GM18507 (cell line): ENCODE results near the gene TMEM151B.
"Not testable (repeated sequence)": the region's sequence is repeated elsewhere in the genome, so short reads cannot be mapped to it uniquely, and the experiment has no call there.

Experiments used
- DNase-seq: peaks from one replicate; pipeline ENCODE4 v3.0.0; 2011; ENCODE audit warnings: low read depth; ENCODE audit not compliant: insufficient read length; ENCODE audit errors: extremely low spot score
- FAIRE-seq: peaks from 2 replicates; lab custom pipeline; 2011; peaks lifted over from hg19 to GRCh38; lab: Jason Lieb, UNC

The TMEM151B gene

DNA sequence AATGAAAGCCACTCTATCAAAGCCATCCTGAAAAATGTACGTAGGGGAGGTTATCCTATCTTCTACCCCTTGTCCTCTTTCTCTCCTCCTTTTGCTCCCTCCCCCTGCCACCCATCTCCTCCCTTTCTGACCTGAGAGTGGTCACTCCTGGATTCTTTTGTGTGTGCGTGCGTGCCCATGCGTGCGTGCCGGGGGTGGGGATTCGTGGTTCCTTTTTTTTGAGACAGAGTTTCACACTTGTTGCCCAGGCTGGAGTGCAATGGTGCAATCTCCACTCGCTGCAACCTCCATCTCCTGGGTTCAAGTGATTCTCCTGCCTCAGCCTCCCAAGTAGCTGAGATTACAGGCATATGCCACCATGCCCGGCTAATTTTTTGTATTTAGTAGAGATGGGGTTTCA is 38.8 kb upstream of the TMEM151B start:
- not testable (repeated sequence) for DNase-seq, FAIRE-seq

- FAIRE-seq (no peak), DNase-seq (no peak)
Measured at GRCh38 chr6:44232676-44233566, 37.3 kb upstream of the TMEM151B start.

DNA sequence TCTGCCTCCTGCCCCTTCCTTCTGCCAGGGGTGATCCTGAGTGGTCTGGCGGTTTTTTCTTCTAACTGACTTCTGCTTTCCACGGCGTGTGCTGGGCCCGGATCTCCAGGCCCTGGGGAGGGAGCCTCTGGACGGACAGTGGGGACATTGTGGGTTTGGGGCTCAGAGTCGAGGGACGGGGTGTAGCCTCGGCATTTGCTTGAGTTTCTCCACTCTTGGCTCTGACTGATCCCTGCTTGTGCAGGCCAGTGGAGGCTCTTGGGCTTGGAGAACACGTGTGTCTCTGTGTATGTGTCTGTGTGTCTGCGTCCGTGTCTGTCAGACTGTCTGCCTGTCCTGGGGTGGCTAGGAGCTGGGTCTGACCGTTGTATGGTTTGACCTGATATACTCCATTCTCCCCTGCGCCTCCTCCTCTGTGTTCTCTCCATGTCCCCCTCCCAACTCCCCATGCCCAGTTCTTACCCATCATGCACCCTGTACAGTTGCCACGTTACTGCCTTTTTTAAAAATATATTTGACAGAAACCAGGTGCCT is 36.6 kb upstream of the TMEM151B start:
- DNase-seq (no peak), FAIRE-seq (no peak)

- no peak for FAIRE-seq
- DNase-seq: no peak
Measured at GRCh38 chr6:44234101-44235025, 35.9 kb upstream of the TMEM151B start.

GRCh38 chr6:44235269-44235668 is 35.0 kb upstream of the TMEM151B start:
- DNase-seq (no peak), FAIRE-seq (no peak)

- DNase-seq: no peak
- no peak for FAIRE-seq
Measured at GRCh38 chr6:44235891-44236516, 34.2 kb upstream of the TMEM151B start.

DNA sequence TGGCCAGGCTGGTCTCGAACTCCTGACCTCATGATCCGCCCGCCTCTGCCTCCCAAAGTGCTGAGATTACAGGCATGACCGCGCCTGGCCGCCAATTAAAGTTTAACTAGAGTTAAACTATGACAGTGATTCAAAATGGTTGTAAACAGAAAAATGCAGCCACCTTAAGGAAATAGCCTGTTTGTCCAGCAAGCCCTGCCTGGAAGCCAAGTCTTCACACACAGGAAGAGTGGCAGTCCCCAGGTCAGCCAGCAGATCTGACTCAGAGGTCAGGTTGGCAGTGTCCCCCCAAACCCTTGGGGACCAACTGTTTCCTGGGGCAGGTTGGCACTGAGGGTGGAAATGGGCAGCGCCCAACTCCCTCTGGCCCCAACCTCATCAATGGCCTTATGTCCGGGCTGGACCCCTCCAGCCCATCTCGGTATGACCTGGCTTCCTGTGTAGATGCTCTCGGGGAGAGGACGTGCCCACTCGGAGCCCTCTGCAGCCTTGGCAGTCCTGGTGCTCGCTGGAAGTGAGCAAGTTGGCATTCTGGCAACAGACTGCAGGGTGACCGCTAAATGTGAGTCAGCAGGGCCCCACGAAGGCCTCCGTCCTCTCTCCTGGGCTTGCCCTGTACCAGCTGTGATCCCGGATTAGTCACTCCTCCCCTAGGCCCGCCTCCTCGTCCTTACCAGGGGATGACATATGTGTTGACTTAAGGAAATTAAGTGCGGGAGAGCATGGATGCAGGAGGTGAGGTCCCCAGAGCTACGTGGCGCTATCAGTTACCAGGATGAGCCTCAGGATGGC is 33.0 kb upstream of the TMEM151B start:
- DNase-seq: no peak
- peak; percentile 87 for FAIRE-seq

- FAIRE-seq: peak; percentile 29
- peak; percentile 73 for DNase-seq
Measured at GRCh38 chr6:44237813-44238433, 32.3 kb upstream of the TMEM151B start.

- DNase-seq (no peak), FAIRE-seq (no peak)
Measured at GRCh38 chr6:44238687-44239350, 31.4 kb upstream of the TMEM151B start.

DNA sequence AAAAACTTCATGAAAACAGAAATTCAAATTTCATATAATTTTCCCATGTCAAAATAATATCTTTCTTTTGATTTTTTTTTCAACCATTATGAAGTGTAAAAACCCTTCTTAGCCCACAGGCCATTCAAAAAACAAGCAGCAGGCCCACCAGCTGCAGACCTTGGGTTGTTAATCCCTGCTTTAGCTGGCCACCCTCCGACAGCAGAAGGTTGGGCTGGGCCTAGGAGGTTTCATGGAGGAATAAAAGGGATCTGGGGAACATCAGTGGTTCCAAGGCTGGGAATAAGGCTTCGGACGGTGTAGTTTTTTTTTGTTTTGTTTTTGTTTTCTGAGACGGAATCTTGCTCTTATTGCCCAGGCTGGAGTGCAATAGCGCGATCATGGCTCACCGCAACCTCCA is 26.9 kb upstream of the TMEM151B start:
- no peak for DNase-seq
- no peak for FAIRE-seq

- DNase-seq (no peak), FAIRE-seq (no peak)
Measured at GRCh38 chr6:44245391-44245911, 24.8 kb upstream of the TMEM151B start.

- peak; percentile 45 for FAIRE-seq
- DNase-seq: no peak
Measured at GRCh38 chr6:44245912-44246662, 24.2 kb upstream of the TMEM151B start.

GRCh38 chr6:44246663-44247337 is 23.4 kb upstream of the TMEM151B start, which contains the start of gene HSP90AB1:
HSP90AB1 (plus strand) TSS chr6:44247101; CDS start chr6:44248630, 1,529 bp downstream.
- FAIRE-seq: peak; percentile 91

GRCh38 chr6:44247338-44248302 is 22.6 kb upstream of the TMEM151B start:
- DNase-seq (no peak), FAIRE-seq (no peak)

More at GRCh38 chr6:44246663-44247337, 23.4 kb upstream of the TMEM151B start, which contains the start of gene HSP90AB1:
- peak; percentile 91 for DNase-seq

GRCh38 chr6:44248579-44248978 is 21.7 kb upstream of the TMEM151B start:
- FAIRE-seq (no peak), DNase-seq (no peak)
